ENCODE data around the gene HEATR5A. TPM values are rescaled to one million over a fixed set of nuclear protein-coding genes. Genes with fewer than 3 reads are reported as not detected.

The HEATR5A gene
- polyA plus RNA-seq, 1 donor (not counting 4 experiments of a cell fraction or from before 2014, with no cell fraction given), result 16.7 TPM

- Histone ChIP-seq H3K36me3 (ENCODE audit: control insufficient read depth in 2 of 2, extremely low read depth in 1 of 2, insufficient read depth in 2 of 2, low read length in 2 of 2) (no peaks in the 10 kb centered on the region), H4K20me1 (ENCODE audit: control insufficient read depth, extremely low read depth, insufficient read depth, low read length) (no peaks in the 10 kb centered on the region), H3K4me1 (ENCODE audit: control insufficient read depth, extremely low read depth, insufficient read depth, low read length) (no peaks in the 10 kb centered on the region), H3K4me3 (ENCODE audit: control insufficient read depth in 2 of 3, extremely low read depth in 1 of 3, insufficient read depth in 2 of 3, low read depth in 1 of 3, low read length in 3 of 3) (no peak overlapping the region), H2AFZ (ENCODE audit: control insufficient read depth, low read length) (no peak overlapping the region), H3K9me1 (ENCODE audit: control insufficient read depth, extremely low read depth, insufficient read depth, low read length) (no peaks in the 10 kb centered on the region), H3K4me2 (ENCODE audit: control insufficient read depth, extremely low read depth, insufficient read depth, low read depth, low read length) (no peak overlapping the region), H3K79me2 (ENCODE audit: control insufficient read depth, insufficient read depth, low read length) (no peaks in the 10 kb centered on the region), H3K9ac (ENCODE audit: control insufficient read depth, extremely low read depth, insufficient read depth, low read length) (no peak overlapping the region), H3K27ac (ENCODE audit: control insufficient read depth, insufficient read depth, low read length) (no peak overlapping the region), H3K27me3 (ENCODE audit: control insufficient read depth, extremely low read depth, insufficient read depth, low read length) (no peaks in the 10 kb centered on the region), H3K9me3 (ENCODE audit: control insufficient read depth, low read depth, low read length) (no peaks in the 10 kb centered on the region)
- no peak for DNase-seq (ENCODE audit: low read depth, low spot score)
- dilution Hi-C loops (cut with MboI; ENCODE audit: extremely low pct_ligation_motif_present, low sequenced_read_pairs), result no loop called here
- no peak for FAIRE-seq
- TF ChIP-seq CTCF (optimal IDR thresholded peaks at IDR 0.05 in 1 of 3, IDR thresholded peaks at IDR 0.05 in 1 of 3, conservative IDR thresholded peaks at IDR 0.05 in 1 of 3; ENCODE audit: extremely low read depth in 1 of 3, insufficient read depth in 2 of 3, low read length in 3 of 3) (no peak), EZH2 (IDR thresholded peaks at IDR 0.05; ENCODE audit: low read length) (no peak)
Measured at GRCh38 chr14:31283153-31283552, 137.2 kb downstream of the HEATR5A start.

DNA sequence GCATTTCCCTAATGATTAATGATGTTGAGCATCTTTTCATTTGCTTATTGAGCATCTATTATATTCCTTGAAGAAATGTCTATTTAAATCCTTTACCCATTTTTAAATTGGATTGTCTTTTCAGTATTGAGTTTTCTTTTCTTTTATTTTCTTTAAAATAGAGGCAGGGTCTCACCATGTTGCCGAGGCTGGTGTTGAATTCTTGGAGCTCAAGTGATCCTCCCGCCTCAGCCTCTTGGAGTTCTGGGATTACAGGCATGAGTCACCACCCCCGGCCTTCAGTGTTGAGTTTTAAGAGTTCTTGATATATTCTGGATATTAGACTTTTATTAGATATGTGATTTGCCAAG, 139.5 kb downstream of the HEATR5A start:
- H3K4me1 ChIP-seq (ENCODE audit: control insufficient read depth, extremely low read depth, insufficient read depth, low read length), result no peaks in the 10 kb centered on the region

More for the DNA sequence above, 139.5 kb downstream of the HEATR5A start:
- Histone ChIP-seq H3K36me3 (ENCODE audit: control insufficient read depth in 2 of 2, extremely low read depth in 1 of 2, insufficient read depth in 2 of 2, low read length in 2 of 2) (no peaks in the 10 kb centered on the region), H3K27ac (ENCODE audit: control insufficient read depth, insufficient read depth, low read length) (no peak overlapping the region), H3K4me3 (ENCODE audit: control insufficient read depth in 2 of 3, extremely low read depth in 1 of 3, insufficient read depth in 2 of 3, low read depth in 1 of 3, low read length in 3 of 3) (no peak overlapping the region), H2AFZ (ENCODE audit: control insufficient read depth, low read length) (no peak overlapping the region), H3K79me2 (ENCODE audit: control insufficient read depth, insufficient read depth, low read length) (no peaks in the 10 kb centered on the region), H3K4me2 (ENCODE audit: control insufficient read depth, extremely low read depth, insufficient read depth, low read depth, low read length) (no peak overlapping the region), H3K9ac (ENCODE audit: control insufficient read depth, extremely low read depth, insufficient read depth, low read length) (no peak overlapping the region), H3K27me3 (ENCODE audit: control insufficient read depth, extremely low read depth, insufficient read depth, low read length) (no peaks in the 10 kb centered on the region), H3K9me1 (ENCODE audit: control insufficient read depth, extremely low read depth, insufficient read depth, low read length) (no peaks in the 10 kb centered on the region), H3K9me3 (ENCODE audit: control insufficient read depth, low read depth, low read length) (peaks cover 4% of the 10 kb centered on the region), H4K20me1 (ENCODE audit: control insufficient read depth, extremely low read depth, insufficient read depth, low read length) (no peaks in the 10 kb centered on the region)
- dilution Hi-C loops (cut with MboI; ENCODE audit: extremely low pct_ligation_motif_present, low sequenced_read_pairs), result no loop called here
- DNase-seq (ENCODE audit: low read depth, low spot score) (no peak), FAIRE-seq (no peak)
- no peak for TF ChIP-seq CTCF (optimal IDR thresholded peaks at IDR 0.05 in 1 of 3, IDR thresholded peaks at IDR 0.05 in 1 of 3, conservative IDR thresholded peaks at IDR 0.05 in 1 of 3; ENCODE audit: extremely low read depth in 1 of 3, insufficient read depth in 2 of 3, low read length in 3 of 3)
- no peak for TF ChIP-seq EZH2 (IDR thresholded peaks at IDR 0.05; ENCODE audit: low read length)

Data from keratinocyte (primary cell).